NK-92 (cell line): ENCODE measurements around the gene MAP7.

Experiments
- DNase-seq: peaks from one replicate; lab custom pipeline; 2025; ENCODE audit not compliant: unreplicated experiment; lab: John Stamatoyannopoulos, UW

Gene MAP7

GRCh38 chr6:136533487-136533886 is 16.7 kb downstream of the MAP7 start:
- no peak for DNase-seq

GRCh38 chr6:136532030-136532429 is 18.2 kb downstream of the MAP7 start:
- no peak for DNase-seq

- no peak for DNase-seq
Observed at GRCh38 chr6:136529710-136530109, 20.5 kb downstream of the MAP7 start.

GRCh38 chr6:136528477-136528876 is 21.7 kb downstream of the MAP7 start:
- no peak for DNase-seq

GRCh38 chr6:136527831-136528230 is 22.4 kb downstream of the MAP7 start:
- DNase-seq, result no peak

- DNase-seq, result no peak
Observed at GRCh38 chr6:136526937-136527336, 23.3 kb downstream of the MAP7 start.

- no peak for DNase-seq
Observed at GRCh38 chr6:136526196-136526930, 23.9 kb downstream of the MAP7 start.

- DNase-seq, result no peak
Observed at GRCh38 chr6:136525586-136526195, 24.5 kb downstream of the MAP7 start.

- no peak for DNase-seq
Observed at GRCh38 chr6:136524936-136525413, 25.2 kb downstream of the MAP7 start.

- no peak for DNase-seq
Observed at GRCh38 chr6:136524339-136524935, 25.8 kb downstream of the MAP7 start.

GRCh38 chr6:136523196-136523595 is 27.0 kb downstream of the MAP7 start:
- DNase-seq, result no peak

- DNase-seq, result no peak
Observed at GRCh38 chr6:136522636-136523035, 27.6 kb downstream of the MAP7 start.

GRCh38 chr6:136521911-136522310 is 28.3 kb downstream of the MAP7 start:
- DNase-seq, result no peak

- no peak for DNase-seq
Observed at GRCh38 chr6:136521427-136521826, 28.8 kb downstream of the MAP7 start.

GRCh38 chr6:136520517-136520916 is 29.7 kb downstream of the MAP7 start:
- no peak for DNase-seq

GRCh38 chr6:136517582-136517981 is 32.6 kb downstream of the MAP7 start:
- DNase-seq, result no peak

GRCh38 chr6:136517002-136517401 is 33.2 kb downstream of the MAP7 start:
- no peak for DNase-seq

- no peak for DNase-seq
Observed at GRCh38 chr6:136514591-136514990, 35.6 kb downstream of the MAP7 start.

GRCh38 chr6:136511926-136512325 is 38.3 kb downstream of the MAP7 start:
- DNase-seq, result no peak

GRCh38 chr6:136511397-136511796 is 38.8 kb downstream of the MAP7 start:
- no peak for DNase-seq

GRCh38 chr6:136510782-136511181 is 39.4 kb downstream of the MAP7 start:
- DNase-seq, result no peak

GRCh38 chr6:136510299-136510698 is 39.9 kb downstream of the MAP7 start:
- DNase-seq, result no peak
